Fibroblast of mammary gland (primary cell): ENCODE data around the gene GSG1L.

Experiments
- DNase-seq: peaks from one replicate; pipeline ENCODE4 v3.0.0-alpha.2; 2010; ENCODE audit warnings: low read depth
- H3K4me3 ChIP-seq: 2 replicates; pipeline ENCODE4 v1.5.1; 2011; ENCODE audit warnings: low read depth, mild to moderate bottlenecking, low read length, moderate library complexity; ENCODE audit not compliant: control insufficient read depth
- TF ChIP-seq, protein P1 (sequence below): conservative IDR thresholded peaks from 2 replicates; pipeline ENCODE4 v1.5.1; 2011; ENCODE audit warnings: low read depth, low read length, inconsistent platforms; ENCODE audit not compliant: control insufficient read depth, insufficient read depth

Gene GSG1L

DNA sequence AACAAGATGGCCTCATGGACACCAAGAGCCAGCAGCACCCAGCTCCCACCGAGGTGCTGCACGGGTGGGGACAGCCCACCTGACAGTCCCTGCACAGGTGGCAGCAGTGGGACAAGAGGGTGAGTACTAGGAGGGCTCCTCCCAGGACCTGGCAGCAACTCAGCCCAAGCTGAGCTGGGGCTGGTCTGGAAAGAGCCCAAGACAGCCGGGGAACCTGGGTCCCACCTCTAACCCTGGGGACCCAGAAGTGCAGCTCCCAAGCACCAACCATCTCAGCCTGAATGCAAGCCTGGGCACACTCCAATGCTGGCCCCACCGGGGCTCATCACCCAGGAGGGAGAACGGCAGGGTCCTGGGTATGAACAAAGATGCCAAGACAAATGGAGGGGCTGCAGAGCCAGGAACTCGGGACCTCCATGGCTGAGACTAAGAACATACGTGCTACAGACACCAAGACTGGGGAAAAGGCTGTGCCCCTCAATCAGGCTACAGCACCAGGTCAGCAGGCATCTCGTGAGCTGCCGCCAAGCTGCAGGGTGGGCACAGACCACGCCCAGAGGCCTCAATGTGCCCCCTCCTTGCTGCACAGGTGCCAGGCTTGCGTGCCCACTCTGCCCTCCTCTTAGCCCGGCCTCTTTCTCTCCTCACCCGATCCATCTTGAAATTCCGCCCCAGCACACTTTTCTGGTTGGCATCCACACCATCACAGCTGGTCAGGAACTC lies 37.5 kb upstream of the GSG1L start:
- DNase-seq: no peak
- no peak overlapping the region for H3K4me3 ChIP-seq
- TF ChIP-seq, protein P1, sequence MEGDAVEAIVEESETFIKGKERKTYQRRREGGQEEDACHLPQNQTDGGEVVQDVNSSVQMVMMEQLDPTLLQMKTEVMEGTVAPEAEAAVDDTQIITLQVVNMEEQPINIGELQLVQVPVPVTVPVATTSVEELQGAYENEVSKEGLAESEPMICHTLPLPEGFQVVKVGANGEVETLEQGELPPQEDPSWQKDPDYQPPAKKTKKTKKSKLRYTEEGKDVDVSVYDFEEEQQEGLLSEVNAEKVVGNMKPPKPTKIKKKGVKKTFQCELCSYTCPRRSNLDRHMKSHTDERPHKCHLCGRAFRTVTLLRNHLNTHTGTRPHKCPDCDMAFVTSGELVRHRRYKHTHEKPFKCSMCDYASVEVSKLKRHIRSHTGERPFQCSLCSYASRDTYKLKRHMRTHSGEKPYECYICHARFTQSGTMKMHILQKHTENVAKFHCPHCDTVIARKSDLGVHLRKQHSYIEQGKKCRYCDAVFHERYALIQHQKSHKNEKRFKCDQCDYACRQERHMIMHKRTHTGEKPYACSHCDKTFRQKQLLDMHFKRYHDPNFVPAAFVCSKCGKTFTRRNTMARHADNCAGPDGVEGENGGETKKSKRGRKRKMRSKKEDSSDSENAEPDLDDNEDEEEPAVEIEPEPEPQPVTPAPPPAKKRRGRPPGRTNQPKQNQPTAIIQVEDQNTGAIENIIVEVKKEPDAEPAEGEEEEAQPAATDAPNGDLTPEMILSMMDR: no peak

GRCh38 chr16:28098959-28099945 lies 35.7 kb upstream of the GSG1L start:
- no peak overlapping the region for H3K4me3 ChIP-seq
- no peak for DNase-seq
- TF ChIP-seq, protein P1: no peak

- H3K4me3 ChIP-seq: no peak overlapping the region
- TF ChIP-seq, protein P1: no peak
- DNase-seq: no peak
Observed at GRCh38 chr16:28098171-28098958, 34.9 kb upstream of the GSG1L start.

DNA sequence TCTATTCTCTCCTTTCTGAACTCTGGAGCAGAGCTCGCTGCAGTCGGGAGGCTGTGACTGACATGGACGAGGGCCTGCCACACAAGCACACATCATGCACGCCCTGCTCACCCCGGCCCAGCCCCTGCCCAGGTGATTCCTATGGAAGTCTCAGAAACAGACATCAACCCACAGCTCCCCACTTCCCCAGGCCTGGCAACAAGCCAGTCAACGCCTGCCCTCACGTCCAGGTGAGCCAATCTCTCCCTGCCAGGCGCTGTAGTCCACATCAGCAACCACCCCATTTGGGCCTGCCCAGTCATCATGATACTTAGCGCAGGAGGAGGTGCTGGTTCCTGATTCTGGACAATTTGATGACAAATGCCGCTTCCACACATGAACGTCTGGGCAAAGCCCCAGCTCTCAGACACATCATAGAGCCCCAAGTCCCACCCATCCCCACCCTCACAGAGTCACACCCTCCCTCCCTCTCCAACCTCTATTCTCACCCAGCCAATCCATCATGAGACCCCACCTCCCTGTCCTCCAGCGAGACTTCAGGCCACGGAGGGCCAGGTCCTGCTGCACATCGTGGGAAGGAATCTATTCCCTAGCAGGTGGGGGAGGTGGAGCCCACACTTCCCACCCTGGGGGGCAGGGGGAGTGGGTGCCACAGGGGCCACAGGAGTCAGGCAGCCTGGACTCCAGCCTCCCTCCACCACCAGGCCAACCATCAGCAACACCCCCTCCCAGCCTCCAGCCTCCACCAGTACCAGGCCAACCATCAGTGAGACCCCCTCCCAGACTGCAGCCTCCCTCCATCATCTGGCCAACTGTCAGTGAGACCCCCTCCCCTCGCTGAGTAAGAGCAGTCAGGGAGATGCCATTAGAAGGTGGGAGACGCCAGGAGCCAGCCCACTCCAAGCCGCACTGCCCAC lies 33.7 kb upstream of the GSG1L start:
- no peak overlapping the region for H3K4me3 ChIP-seq
- DNase-seq: peak; percentile 20
- TF ChIP-seq, protein P1: no peak

DNA sequence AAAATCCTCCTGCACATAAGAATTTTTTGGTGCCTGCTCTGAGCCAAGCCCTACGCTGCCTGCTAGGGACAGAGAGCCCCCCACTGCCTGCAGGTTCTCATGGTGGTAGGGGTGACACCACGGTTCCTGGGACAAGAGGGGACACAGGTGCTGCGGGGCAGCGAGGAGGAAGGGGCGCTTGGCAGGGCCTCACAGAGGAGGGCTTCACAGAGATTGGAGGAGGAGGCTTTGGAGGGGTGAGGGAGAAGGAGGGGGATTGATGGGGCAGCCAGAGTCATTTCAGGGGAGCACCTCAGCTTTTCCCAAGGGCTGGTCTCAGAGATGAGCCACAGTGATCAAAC lies 29.8 kb upstream of the GSG1L start:
- H3K4me3 ChIP-seq: no peak overlapping the region
- TF ChIP-seq, protein P1: no peak
- no peak for DNase-seq
